ENCODE data around the gene SEC14L2. TPM values are rescaled to one million over a fixed set of nuclear protein-coding genes. Genes with fewer than 3 reads are reported as not detected.
"Not testable (repeated sequence)": the region's sequence is repeated elsewhere in the genome, so short reads cannot be mapped to it uniquely, and the experiment has no call there.

The SEC14L2 gene
- total RNA-seq, 1 donor from 2014 or later = 20.6 TPM

GRCh38 chr22:30402028-30402765 lies 5.4 kb downstream of the SEC14L2 start:
- H3K4me1 ChIP-seq = peaks cover 26% of the 10 kb centered on the region
- intact Hi-C loops (cut with DNase I) = no loop called here
- H3K27ac ChIP-seq = no peak overlapping the region
- H3K36me3 ChIP-seq = peaks cover 0 to 9% of the 10 kb centered on the region in 2 donors
- H3K9me3 ChIP-seq = no peaks in the 10 kb centered on the region
- DNase-seq (ENCODE audit: extremely low spot score in 2 of 2) = no peak
- no peak for TF ChIP-seq POLR2A (IDR thresholded peaks at IDR 0.05)
- no peak for TF ChIP-seq POLR2AphosphoS5 (IDR thresholded peaks at IDR 0.05; ENCODE audit: insufficient read depth in 1 of 2, low read depth in 1 of 2)
- no peak for TF ChIP-seq CTCF (IDR thresholded peaks at IDR 0.05)
- no peak overlapping the region for H3K4me3 ChIP-seq
- H3K27me3 ChIP-seq = no peaks in the 10 kb centered on the region

- H3K27ac ChIP-seq; H3K9me3 ChIP-seq; intact Hi-C loops (cut with DNase I); H3K27me3 ChIP-seq; H3K4me3 ChIP-seq; DNase-seq (ENCODE audit: extremely low spot score in 2 of 2): not testable (repeated sequence)
- peaks cover 0 to 13% of the 10 kb centered on the region in 2 donors for H3K36me3 ChIP-seq
- H3K4me1 ChIP-seq = peaks cover 20% of the 10 kb centered on the region
Observed at GRCh38 chr22:30402766-30403104, 5.9 kb downstream of the SEC14L2 start.

- Histone ChIP-seq H3K4me3 (no peak overlapping the region), H3K4me1 (peaks cover 6% of the 10 kb centered on the region), H3K9me3 (no peaks in the 10 kb centered on the region), H3K27ac (no peak overlapping the region), H3K27me3 (no peaks in the 10 kb centered on the region), H3K36me3 (peaks cover 0 to 21% of the 10 kb centered on the region in 2 donors)
- TF ChIP-seq CTCF (IDR thresholded peaks at IDR 0.05) (no peak), POLR2A (IDR thresholded peaks at IDR 0.05) (no peak), POLR2AphosphoS5 (IDR thresholded peaks at IDR 0.05; ENCODE audit: insufficient read depth in 1 of 2, low read depth in 1 of 2) (no peak)
- DNase-seq (ENCODE audit: extremely low spot score in 2 of 2) = no peak
- intact Hi-C loops (cut with DNase I) = no loop called here
Observed at GRCh38 chr22:30404307-30404706, 7.5 kb downstream of the SEC14L2 start.

GRCh38 chr22:30405731-30406130 lies 8.9 kb downstream of the SEC14L2 start:
- H3K4me1 ChIP-seq = no peaks in the 10 kb centered on the region
- intact Hi-C loops (cut with DNase I) = no loop called here
- no peak for DNase-seq (ENCODE audit: extremely low spot score in 2 of 2)
- no peak overlapping the region for H3K4me3 ChIP-seq
- H3K27me3 ChIP-seq = no peaks in the 10 kb centered on the region
- peaks cover 0 to 25% of the 10 kb centered on the region in 2 donors for H3K36me3 ChIP-seq
- TF ChIP-seq CTCF (IDR thresholded peaks at IDR 0.05) = no peak
- TF ChIP-seq POLR2AphosphoS5 (IDR thresholded peaks at IDR 0.05; ENCODE audit: insufficient read depth in 1 of 2, low read depth in 1 of 2) = no peak
- TF ChIP-seq POLR2A (IDR thresholded peaks at IDR 0.05) = no peak
- no peaks in the 10 kb centered on the region for H3K9me3 ChIP-seq
- H3K27ac ChIP-seq = no peak overlapping the region

- intact Hi-C loops (cut with DNase I) = no loop called here
- DNase-seq (ENCODE audit: extremely low spot score in 2 of 2) = no peak
- Histone ChIP-seq H3K4me1 (no peaks in the 10 kb centered on the region), H3K36me3 (peaks cover 0 to 32% of the 10 kb centered on the region in 2 donors), H3K27ac (no peak overlapping the region), H3K4me3 (no peak overlapping the region), H3K27me3 (no peaks in the 10 kb centered on the region), H3K9me3 (no peaks in the 10 kb centered on the region)
- no peak for TF ChIP-seq POLR2A (IDR thresholded peaks at IDR 0.05)
- TF ChIP-seq POLR2AphosphoS5 (IDR thresholded peaks at IDR 0.05; ENCODE audit: insufficient read depth in 1 of 2, low read depth in 1 of 2) = no peak
- TF ChIP-seq CTCF (IDR thresholded peaks at IDR 0.05) = no peak
Observed at GRCh38 chr22:30406400-30406799, 9.6 kb downstream of the SEC14L2 start.
